ENCODE results near the gene PTGES3.
"Not testable (repeated sequence)": the region's sequence is repeated elsewhere in the genome, so short reads cannot be mapped to it uniquely, and the experiment has no call there.

The PTGES3 gene, protein sequence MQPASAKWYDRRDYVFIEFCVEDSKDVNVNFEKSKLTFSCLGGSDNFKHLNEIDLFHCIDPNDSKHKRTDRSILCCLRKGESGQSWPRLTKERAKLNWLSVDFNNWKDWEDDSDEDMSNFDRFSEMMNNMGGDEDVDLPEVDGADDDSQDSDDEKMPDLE

GRCh38 chr12:56688129-56688845, at the start of gene PTGES3:
Gene PTGES3, minus strand, starts transcription at chr12:56688284. Its CDS starts 285 bp downstream, at chr12:56687999.
- DNase-seq: peak; percentile 98

- no peak for DNase-seq
Measured at GRCh38 chr12:56728139-56728861, 40.2 kb upstream of the PTGES3 start.

GRCh38 chr12:56726196-56726675, 38.2 kb upstream of the PTGES3 start:
- not testable (repeated sequence) for DNase-seq

- no peak for DNase-seq
Measured at GRCh38 chr12:56725723-56726102, 37.6 kb upstream of the PTGES3 start.

DNA sequence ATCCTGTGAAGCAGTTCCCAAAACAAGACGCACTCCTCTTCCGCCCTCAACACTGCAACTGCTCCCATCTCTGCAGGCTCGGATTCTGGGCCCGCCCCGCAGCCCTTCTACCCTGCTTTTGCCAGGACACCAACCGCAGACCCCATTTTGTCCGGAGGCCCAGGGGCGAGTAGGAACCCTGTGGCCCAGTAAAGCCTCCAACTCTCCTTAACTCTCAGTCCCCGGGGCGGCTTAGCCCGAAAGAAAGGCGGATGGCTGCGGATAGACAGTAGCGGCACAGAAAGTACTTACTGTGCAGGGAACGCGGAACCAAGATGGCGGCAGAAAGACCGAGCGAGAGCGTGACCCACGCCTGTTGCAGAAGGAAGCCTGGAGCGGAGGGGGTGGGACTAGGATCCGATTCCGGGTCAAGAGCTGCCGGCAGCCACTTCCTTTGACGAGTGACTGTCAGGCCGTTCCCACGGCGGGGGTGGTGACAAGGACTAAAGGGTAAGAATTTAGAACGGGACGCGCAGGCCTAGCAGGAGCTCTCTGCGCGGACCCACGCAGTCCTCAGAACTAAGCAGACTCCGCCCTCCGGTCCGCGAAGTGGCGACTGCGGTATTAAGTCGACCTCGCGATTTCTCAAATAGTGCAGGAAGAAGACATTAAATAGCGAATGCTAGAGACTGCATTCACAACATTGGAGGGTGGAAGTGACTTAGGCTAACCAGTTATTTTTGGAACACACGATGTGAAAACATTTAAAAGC, 37.1 kb upstream of the PTGES3 start, which contains the start of gene NACA:
TSS of gene NACA (minus strand) at position 328 of the 751 bp plus-strand sequence. CDS start 778 bp downstream, outside the sequence.
- DNase-seq: peak; percentile 99

DNA sequence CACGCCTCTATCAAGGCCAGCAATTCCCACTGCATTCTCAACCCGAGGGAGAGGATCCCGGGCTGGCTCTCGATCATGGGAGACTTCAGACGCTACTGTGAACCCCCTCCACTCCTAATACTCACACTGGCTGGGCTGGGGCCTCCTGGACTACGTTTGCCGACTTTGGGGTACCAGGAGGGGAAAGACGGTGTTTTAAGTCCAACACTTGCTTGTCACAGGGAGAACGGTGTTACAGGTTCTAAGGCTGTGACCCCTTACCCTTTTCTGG, 36.6 kb upstream of the PTGES3 start:
- DNase-seq: no peak

DNA sequence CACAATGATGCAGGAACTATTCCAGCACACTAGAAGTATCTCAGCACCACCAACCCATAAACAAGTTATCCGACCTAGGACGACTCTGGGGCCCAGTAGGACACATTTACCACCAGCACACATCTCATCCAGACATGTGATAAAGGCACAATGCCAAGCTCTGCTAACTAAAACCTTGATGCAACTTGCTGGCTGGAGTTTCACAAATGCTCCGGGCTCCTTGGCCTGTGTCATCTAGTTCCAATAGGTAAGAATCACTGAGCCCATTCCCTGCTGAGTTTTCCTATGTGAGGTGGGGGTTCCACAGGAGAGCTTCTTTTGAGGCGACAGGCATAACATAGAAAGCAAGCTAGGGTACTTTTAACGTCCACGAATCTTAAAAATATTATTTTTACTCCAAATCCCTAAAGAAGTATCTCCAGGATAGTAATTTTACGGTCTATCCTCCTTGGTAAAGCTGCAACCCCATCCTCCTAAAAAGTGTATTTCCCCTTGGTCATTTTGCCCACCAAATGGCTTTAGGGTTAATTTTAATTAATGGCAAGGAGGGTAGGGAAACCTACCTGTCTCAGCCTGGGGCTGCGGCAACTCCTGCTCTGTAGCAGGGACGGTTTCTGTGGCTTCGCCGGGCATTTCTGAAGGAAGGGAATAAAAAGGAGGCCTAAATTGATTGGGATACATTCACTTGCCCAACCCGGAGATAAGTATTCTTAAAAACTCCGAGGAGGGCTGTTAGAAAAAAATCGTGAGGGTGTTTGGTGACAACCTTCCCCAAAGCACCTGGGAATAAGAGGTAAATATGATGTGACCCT, 36.0 kb upstream of the PTGES3 start:
- peak; percentile 17 for DNase-seq

- DNase-seq: no peak
Measured at GRCh38 chr12:56723352-56723751, 35.3 kb upstream of the PTGES3 start.

DNA sequence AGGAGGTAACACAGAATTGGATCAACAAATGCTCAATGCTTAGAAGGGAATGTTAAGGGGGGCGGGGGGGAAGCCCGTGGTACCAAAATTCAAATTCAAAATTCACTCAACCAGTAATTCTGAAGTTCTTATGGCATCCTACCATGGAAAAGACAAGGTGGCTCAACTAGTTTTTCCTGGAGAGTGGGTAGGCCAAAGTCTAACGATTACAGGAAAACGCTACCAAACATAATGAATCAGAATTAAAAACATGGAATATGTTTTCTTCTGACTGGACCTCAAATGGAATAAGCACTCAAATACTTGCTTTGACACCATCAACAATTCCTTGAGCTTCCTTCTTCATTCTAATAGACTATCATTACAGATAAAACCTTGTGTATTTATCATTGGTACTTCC, 34.7 kb upstream of the PTGES3 start:
- no peak for DNase-seq

- DNase-seq: no peak
Measured at GRCh38 chr12:56721721-56722120, 33.6 kb upstream of the PTGES3 start.

DNA sequence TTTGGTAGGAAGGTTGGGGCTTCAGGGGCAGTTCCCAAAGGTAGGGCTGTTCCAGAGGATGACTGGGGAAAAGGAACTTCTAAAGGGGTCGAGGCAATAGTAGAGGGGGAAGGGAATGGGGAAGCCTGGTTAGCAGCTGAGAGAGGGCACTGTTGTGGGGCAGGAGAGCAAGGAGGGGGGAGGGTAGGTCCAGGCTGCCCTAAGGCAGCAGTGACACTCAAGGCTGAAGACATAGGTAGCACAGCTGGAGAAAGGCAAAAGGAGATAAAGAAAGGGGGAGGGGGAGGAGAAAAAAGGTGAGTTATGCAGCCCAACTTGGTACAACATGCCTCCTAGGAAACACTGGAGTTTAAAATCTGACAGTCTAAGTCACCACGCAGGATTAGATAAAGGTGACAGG, 33.1 kb upstream of the PTGES3 start:
- DNase-seq: no peak

DNA sequence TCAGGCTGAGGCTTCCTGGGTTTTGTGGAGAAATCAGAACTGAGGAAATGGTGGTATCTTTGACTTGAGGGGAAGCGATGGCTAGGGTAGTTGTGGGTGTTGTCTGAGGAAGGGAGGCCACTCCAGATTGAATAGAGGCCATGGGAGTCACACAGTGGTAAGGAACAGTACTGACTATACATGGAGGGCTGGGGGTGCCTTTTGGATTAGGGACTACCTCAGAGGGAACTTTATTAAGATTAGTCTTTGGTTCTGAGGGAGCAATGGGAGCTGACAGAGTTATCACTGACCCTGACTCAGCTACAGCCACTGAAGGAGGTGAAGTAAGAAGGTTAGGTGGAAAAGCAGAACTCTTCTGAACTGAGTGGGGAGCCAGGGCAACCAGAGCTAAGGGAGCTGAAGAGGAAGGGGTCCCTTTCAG, 32.7 kb upstream of the PTGES3 start:
- no peak for DNase-seq

GRCh38 chr12:56719056-56719455, 31.0 kb upstream of the PTGES3 start:
- no peak for DNase-seq

GRCh38 chr12:56718636-56719035, 30.6 kb upstream of the PTGES3 start:
- DNase-seq: no peak

- no peak for DNase-seq
Measured at GRCh38 chr12:56718149-56718548, 30.1 kb upstream of the PTGES3 start.

DNA sequence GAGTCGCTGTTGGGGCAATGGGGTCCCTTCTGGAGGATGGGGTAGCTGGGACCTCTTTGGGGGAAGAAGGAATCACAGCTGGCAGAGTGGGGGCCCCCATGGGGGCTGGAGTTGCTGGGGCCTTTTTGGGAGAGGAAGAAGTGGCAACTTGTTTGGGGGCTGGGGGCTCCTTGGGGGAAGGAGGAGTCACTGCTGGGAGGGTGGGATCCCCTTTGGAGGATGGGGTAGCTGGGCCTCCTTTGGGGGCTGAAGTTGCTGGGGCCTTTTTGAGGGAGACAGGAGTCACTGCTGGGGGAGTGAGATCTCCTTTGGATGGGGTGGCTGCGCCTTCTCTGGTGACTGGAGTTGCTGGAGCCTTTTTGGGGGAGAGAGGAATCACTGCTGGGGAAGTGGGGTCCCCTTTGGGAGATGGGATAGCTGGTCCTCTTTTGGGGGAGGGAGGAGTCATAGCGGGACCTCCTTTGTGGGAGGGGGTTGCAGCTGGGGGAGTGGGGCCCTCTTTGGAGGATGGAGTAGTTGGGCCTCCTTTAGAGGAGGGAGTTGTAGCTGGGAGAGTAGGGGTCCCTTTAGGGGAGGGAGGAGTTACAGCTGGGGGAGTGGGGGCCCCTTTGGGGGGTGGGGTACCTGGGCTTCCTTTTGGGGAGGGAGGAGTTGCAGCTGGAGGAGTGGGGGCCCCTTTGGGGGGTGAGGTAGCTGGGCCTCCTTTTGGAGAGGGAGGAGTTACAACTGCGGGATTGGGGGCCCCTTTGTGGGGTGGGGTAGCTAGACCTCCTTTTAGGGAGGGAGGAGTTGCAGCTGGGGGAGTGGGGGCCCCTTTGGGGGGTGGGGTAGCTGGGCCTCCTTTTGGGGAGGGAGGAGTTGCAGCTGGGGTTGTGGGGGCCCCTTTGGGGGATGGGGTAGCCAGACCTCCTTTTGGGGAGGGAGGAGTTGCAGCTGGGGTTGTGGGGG, 29.1 kb upstream of the PTGES3 start:
- DNase-seq: no peak

- no peak for DNase-seq
Measured at GRCh38 chr12:56716458-56716857, 28.4 kb upstream of the PTGES3 start.

GRCh38 chr12:56715798-56716197, 27.7 kb upstream of the PTGES3 start:
- no peak for DNase-seq

DNA sequence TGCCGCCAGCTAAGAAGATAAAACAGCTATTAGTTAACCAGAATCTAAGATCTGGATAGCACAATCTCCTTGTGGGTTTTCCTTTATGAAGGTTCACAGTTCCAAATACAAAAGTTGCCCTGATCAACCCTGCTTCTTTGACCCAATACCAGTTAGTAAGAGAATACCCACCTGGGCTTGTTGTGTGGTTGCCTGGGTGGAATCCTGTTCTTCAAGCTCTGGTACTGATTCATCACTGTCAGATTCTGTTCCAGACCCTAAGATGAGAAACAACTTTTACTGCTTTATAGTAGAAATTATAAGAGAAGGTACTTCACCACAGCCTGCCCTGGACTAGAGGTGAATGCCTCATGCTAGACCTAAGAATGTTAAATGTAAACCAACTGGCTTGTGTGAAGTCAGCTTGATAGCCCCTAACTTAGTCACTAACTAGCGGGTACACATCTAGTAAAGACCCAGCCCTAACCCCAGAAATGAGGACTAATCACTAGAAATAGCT, 26.4 kb upstream of the PTGES3 start:
- no peak for DNase-seq

GRCh38 chr12:56713345-56713744, 25.3 kb upstream of the PTGES3 start:
- no peak for DNase-seq

DNA sequence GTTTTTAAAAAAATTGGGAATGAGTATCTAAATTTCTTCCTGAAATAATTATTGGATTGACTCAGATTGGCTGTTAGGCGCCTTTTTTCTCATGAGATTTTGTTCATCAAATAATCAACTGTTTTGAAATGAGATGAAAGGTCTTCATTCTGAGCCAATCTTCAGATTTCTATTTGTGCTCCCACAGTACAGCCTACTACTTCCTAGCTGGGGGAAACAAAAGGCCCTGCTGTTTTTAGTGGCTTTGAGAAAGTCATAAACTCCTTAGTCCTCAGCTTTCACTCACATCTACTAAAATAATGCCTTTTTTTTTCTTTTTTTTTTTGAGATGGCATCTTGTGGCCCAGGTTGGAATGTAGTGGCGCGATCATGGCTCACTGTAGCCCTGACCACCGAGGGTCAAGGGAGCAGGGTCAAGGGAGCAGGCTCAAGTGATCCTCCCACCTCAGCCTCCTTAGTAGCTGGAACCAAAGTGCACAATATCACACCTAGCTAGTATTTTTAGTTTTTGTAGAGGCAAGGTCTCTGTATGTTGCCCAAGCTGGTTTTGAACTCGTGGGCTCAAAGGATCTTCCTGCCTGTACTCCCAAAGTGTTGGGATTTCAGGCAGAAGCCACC, 21.8 kb upstream of the PTGES3 start:
- DNase-seq: no peak

All from stimulated activated CD4-positive, alpha-beta T cell treated with anti-CD3 and anti-CD28 coated beads, Interleukin-4, amount 100 ng/mL, for 24 hours (primary cell).